Measurements from ENCODE around the gene FHOD3.

Gene FHOD3

DNA sequence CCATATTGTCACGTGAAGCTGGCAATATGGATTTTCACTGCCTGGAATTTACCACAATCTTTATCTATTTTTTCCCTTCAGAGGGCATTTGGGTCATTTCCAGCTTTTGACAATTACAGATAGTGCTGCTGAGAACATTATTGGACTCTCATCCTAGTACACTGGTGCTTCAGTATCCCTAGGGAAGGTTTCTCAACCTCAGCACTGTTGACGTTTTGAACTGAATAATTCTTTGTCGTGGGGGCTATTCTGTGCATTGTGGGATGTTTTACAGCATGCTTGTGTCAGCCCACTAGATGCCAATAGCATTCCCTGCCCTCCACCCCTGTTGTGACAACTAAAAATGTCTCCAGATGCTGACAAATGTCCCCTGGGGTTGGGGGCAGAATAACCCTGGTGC is 345.5 kb downstream of the FHOD3 start:
- in situ Hi-C loops (cut with HindIII; ENCODE audit: low sequenced_read_pairs), result no loop called here

DNA sequence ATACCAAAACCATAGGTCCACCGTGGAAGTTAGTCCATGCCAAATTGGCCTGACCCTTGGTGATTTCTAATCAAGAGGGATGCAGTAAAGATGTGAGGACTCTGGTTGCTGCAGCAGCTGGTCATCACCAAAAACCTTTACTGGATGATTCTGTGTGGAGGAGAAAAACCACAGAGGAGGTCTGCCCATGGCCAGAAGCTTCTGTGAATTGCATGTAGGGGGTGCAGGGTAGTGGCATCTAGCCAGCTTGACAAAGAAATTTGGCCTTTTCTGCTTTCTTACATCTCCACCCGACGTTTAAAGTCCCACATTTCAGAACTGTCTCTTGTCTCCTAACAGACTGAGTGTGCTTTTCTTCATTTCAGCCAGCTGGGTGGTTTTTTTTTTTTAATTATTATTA is 351.3 kb downstream of the FHOD3 start:
- in situ Hi-C loops (cut with HindIII; ENCODE audit: low sequenced_read_pairs), result no loop called here

DNA sequence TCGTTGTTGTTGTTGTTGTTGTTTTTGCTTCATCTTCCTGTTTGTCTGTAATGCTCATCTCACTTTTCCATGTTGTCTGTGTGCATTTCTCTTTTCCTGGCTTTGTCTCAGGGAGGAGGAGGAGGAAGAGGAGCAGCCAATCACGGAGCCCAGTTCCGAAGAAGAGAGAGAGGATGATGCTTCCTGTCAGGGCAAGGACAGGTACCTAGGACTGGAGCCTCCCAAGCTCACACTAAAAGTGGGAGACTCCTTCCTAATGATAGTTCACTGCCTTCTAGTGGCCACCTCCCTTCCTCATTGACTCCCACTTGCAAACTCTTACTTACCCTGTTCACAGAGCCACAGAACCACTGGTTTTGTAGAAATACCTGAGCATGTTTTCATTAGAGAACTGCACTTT is 351.7 kb downstream of the FHOD3 start:
- in situ Hi-C loops (cut with HindIII; ENCODE audit: low sequenced_read_pairs), result no loop called here

DNA sequence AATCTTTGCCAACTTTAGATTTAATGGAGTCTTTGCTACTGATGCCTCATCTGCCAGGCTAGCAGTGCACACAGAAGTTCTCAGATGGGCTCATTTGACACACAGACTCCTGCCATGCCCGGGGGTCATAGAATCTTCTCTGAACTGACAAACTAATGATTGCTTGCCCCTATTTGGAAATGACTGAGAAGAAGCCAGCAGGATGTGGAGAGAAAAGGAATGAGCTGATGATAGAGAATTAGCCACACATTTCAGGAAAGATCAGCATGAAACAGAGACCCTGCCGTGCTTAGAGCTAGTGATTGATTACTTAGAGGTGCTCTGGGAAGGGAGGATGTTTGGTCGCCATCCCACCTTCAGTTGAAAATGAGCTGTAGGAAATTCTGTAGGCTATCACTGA is 352.8 kb downstream of the FHOD3 start:
- in situ Hi-C loops (cut with HindIII; ENCODE audit: low sequenced_read_pairs), result no loop called here

DNA sequence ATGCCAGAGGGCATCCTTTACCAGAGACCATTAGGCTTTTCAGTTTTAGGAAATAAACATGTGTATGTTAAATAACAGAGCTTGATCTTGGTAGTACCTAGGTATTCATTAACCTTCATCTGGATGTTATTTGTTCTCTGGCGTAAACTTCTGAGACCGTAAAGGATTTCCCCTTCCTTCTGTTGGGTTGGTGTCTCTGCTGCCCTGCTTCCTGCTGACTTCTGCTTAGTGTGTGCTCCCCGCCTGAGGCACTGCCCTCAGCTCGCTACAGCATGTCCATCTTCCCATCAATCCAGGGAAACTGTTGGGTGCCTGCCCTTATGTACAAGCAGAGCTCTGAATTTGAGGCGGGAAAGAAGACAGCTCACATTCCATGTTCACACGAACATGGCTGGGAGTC is 353.4 kb downstream of the FHOD3 start:
- in situ Hi-C loops (cut with HindIII; ENCODE audit: low sequenced_read_pairs), result no loop called here

DNA sequence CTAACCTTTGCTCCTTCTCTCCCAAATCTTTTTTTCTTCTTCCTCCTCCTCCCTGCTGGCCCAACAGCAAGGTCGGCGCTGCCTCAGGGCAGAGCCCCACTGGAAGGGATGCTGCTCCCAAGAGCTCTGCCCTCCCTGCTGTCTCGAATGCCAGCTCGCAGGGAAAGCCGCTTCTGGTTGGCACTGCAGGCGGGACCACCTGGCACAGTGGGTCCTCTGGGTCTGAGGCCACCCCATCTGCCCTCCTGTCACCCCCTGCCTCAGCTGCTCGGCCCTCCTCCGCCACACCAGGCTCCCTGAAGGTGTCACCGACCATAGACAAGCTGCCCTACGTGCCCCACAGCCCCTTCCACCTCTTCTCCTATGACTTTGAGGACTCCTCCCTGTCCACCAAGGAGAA is 355.0 kb downstream of the FHOD3 start:
- in situ Hi-C loops (cut with HindIII; ENCODE audit: low sequenced_read_pairs), result no loop called here

DNA sequence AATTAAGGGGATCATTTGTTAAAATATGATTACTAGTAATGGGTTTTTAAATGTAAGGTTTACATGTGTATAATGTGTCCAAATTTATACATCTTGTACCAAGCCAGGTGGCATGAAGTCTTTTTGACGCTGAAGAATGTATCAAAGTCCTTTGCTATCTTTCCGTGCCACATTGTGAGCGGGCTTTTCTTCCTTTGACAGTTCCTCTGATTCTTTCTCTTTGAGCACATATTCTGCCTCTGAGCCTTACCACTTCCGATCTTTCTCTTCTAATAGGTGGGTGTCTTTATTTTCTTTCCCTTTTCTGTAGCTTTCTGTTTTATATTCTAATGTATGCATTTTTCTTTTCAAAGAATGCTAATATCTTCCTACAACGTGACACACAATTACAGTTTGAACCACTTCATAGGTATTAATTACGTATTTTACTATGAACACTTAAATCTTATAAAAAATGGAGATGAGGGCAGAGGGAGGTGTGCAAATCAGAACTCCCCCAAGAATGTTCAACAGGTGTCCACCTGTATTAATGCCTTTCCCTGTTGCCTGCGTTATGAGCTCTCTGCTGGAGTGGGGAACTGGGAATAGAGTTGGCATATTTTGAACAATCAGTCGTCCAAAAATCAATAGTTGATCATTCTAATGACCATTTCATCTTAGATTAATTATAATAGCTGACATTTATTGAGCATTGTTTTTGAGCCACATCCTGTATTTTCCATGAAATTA is 355.8 kb downstream of the FHOD3 start:
- in situ Hi-C loops (cut with HindIII; ENCODE audit: low sequenced_read_pairs), result no loop called here

DNA sequence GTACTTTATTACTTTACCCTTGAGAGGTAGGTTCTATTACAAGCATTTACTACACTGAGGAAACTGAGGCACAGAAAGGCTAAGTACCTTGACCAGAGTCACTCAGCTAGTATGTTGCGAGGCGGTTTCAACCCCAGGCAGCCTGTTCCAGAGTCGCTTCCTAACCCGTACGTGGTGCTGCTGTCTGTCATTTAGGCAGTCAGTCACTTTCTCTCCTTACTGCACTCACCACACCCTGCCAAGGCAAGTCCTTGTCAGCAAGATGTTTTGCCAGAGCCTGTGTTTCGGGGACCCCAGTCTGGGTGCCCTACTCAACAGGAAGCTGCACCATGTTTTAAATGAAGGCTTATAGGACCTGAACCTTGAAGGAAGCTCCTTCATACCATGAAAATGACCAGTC is 356.4 kb downstream of the FHOD3 start:
- in situ Hi-C loops (cut with HindIII; ENCODE audit: low sequenced_read_pairs), result no loop called here

DNA sequence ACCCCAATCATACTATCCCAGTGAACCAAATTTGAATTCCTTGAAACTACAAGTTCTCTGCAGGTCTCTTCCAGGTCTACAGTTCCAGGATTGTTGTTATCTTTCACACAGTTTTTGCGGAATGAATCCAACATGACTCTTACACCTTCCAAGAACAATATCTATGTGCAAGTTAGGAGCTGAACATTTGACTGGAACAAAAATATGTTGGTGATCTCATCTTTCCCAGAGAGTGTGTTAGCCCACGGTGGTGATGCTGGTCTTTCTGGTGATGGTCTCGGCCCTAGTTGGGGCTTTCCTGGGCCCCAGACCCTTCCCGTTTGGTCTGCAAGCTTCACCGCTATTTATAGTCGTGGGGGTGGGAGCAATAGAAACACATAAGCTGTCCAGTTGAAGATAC is 357.6 kb downstream of the FHOD3 start:
- in situ Hi-C loops (cut with HindIII; ENCODE audit: low sequenced_read_pairs), result no loop called here

DNA sequence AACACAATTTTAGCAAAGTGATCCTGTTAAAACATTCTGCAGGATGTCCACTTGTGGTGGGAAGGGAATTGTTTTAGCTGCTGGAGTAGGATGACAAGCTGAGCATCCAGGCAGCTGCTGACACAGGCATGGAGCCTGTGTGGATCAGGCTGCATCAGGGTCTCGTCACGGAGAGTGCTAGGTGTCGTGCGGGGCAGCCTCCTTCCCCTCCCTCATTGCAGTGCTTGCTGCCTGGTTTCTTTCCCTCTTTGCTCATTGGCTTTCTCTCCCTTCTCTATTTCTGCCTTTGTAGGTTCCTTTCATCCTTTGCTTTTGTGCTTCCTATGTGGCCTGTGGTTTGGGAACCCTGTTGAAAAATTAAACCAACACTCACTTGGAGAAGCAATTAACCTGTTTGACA is 358.4 kb downstream of the FHOD3 start:
- in situ Hi-C loops (cut with HindIII; ENCODE audit: low sequenced_read_pairs), result no loop called here

DNA sequence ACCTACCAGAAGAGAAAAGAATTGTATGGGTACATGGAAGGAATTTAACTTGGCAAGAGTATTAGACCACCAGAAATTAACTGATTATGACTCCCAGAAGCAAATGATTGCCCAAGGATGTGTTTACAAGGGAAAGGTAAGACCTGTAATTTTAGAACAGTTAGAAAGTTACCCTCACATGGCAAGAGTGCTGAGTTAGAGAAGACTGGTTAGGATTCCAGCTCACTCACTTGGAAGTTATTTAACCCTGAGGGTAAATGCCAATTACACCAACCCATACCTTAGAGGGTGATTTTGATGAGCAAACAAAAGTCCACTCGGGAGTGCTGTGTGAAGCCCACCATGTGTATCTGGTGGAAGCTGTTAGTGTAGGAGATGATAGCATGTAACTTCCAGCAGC is 361.1 kb downstream of the FHOD3 start:
- in situ Hi-C loops (cut with HindIII; ENCODE audit: low sequenced_read_pairs), result no loop called here

DNA sequence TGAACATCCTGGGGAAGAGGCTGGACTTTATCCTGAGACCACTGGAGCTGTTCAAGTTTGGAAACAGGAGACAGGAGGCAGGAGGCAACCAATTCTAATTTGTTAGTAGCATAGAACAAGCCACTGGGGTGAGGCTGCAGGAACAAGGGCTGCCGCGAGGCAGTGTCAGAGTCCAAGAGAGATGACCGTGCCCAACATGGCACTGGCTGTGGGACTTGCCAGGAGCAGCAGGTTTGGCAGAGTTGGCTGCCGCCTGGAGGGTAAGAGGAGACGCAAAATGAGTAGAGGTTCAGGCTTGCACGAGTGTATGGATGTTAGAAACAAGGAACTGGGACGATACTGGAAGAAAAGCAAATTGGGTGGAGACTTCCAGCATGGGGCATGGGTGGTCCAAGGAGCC is 362.8 kb downstream of the FHOD3 start:
- in situ Hi-C loops (cut with HindIII; ENCODE audit: low sequenced_read_pairs), result no loop called here

DNA sequence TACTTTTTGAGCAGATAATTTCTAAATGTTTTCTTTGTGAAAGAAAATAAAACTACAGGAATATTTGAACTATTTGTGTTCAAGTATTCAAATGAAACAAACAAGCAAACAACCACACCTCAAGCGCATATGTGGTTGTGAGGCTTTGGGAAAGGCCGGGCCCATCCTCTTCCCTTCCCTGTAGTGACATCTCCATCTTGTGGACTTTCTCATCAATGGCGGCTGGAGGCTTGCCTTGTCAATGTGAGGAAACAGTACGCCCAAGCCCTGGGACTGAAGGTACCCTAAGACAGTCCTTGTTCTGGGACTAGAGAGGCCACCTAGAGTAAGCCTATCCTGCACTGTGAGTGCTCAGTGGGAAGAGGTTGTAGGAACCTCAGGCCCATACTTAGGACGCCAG is 364.5 kb downstream of the FHOD3 start:
- in situ Hi-C loops (cut with HindIII; ENCODE audit: low sequenced_read_pairs), result no loop called here

DNA sequence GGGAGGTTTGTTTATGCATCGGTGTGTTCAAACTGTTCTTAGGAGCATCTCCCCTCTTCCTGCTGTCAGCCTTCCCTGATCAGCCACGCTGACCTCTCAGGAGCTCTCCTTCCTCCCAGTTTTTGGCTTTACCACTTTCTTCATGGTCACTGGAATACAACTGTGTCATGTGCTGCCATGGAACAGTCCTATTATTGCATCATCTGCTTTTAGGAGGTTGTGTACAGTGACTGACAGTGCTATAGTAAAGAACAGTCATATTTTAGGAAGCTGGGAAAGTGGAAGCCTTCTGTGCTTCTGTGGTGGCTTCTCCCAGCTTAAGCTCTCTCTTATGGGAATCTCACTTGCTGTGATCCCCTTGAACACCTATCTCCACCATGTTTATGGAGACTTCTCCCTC is 365.8 kb downstream of the FHOD3 start:
- in situ Hi-C loops (cut with HindIII; ENCODE audit: low sequenced_read_pairs), result no loop called here

DNA sequence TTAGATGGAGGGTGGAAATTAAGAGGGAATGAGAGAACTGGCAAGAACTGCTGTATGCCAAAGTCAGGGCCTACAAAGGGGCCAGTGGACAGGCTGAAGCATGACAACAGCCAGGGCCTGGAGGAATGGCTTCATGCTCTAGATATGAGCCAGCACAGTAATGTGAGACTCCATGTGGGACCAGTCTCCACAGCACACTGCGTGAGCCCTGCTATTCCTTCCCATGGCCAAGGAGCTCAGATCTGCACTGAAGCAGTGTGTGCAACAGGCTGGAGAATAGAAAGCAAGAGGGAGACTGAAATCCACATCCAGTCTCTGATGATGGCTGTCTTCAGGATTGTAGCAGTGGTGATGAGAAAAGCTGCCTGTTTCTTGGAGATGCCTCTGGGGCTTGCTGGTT is 368.4 kb downstream of the FHOD3 start:
- in situ Hi-C loops (cut with HindIII; ENCODE audit: low sequenced_read_pairs), result no loop called here

DNA sequence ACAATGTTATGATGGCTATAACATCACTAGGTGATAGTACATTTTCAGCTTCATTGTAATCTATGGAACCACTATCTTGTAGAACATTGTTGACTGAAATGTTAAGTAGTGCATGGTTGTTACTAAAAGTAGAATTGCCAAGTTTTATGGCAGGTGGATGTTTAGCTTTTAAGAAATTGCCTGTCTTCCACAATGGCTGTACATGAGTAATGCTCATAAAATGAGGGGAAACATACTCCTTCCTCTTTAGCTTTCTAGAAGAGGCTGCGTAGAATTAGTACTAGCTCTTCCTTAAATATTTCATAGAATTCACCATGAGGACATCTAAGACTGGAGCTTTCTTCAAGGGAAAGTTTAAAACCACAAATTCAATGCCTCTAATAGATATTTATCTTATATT is 370.3 kb downstream of the FHOD3 start:
- in situ Hi-C loops (cut with HindIII; ENCODE audit: low sequenced_read_pairs), result no loop called here

DNA sequence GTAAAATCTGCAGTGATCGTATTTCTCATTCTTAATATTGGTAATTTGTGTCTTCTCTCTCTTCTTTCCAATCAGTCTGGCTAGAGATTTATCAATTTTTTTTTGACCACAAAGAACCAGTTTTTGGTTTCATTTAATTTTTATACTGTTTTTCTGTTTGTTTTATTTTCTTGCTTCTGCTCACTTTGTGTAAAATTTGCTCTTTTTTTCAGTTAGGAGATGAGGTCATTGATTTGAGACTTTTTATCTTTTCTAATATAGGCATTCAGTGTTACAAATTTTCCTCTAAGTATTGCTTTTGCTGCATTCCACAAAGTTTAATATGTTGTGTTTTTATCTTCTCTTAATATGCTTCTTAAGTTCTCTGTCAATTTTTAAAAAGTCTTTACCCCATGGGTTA is 370.8 kb downstream of the FHOD3 start:
- in situ Hi-C loops (cut with HindIII; ENCODE audit: low sequenced_read_pairs), result no loop called here

DNA sequence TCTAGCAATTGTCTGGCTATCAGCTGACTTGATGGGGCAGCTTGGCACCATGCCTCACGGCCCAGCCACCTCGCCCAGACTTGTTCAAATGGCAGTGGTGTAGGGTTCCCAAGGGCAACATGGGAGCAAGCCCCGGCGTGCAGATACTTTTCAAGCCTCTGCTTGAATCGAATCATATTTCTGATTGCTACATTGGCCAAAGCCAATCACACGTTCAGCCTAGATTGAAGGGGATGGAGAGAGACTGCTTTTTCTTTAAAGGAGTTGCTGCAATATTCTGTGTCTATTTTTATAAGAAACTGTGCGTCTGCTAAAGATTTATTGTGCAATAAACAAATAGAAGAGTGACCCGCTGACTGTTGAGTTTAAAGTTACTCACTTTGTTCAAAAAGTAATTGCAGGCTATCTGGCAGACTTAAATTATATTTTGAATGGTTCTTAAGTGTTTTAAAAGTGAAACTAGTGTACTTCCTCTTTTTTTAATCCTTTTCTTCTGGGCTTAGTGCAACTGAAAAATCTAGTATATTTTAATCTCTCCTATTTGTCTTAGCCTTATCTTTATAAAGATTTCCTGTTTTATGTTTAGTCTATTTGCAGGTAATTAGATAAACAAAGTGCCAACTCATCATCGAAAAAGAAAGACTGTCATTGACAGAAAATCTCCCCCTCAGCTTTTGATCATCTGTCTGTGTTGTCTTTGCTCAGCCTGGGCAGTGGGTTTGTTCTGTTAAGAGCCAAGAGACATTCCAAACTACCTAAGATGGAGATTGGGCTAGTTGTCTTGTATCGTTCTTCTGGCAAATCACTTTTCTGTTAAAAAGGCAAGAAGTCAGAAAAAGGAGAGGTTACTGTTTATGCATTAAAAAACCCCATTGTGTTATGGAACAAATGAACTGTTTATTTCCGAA is 375.2 kb downstream of the FHOD3 start:
- in situ Hi-C loops (cut with HindIII; ENCODE audit: low sequenced_read_pairs), result no loop called here

DNA sequence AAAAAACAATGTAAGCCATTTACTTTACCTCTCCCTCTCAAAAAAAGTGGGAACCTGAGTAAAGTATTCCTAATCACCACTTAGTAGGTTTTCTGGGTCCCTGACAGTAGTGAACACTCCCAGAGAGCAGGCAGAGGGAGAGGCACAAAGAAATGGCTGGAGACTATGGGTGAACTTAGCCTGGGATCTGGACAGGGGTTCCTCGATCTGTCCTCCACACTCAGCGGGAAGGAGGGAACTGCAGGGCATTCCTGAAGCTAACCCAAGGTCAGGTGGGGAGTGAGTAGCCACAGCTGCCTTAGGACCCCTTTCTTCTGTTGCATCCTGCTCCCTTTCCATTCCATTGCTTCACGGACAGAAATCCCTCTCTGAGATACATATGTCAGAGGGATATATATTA is 375.9 kb downstream of the FHOD3 start:
- in situ Hi-C loops (cut with HindIII; ENCODE audit: low sequenced_read_pairs), result no loop called here

DNA sequence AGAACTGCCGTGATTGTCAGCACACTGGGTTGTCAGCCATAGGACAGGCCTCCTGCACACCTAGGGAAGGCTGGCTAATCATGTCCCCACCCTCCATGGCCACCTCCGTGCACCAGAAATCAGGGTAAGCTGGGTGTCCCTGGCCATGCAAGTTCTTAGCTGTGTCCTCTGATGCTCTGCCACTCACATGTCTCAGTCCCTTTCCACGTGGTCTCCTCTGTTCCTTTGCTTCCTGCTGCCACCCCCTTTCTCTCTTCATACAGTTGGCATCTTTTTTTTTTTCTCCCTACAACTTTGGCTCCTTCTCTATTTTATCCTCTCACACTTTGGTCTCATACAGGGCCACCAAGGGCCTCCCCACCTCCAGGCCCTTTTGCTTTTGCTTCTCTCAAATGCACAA is 377.6 kb downstream of the FHOD3 start:
- in situ Hi-C loops (cut with HindIII; ENCODE audit: low sequenced_read_pairs), result no loop called here

DNA sequence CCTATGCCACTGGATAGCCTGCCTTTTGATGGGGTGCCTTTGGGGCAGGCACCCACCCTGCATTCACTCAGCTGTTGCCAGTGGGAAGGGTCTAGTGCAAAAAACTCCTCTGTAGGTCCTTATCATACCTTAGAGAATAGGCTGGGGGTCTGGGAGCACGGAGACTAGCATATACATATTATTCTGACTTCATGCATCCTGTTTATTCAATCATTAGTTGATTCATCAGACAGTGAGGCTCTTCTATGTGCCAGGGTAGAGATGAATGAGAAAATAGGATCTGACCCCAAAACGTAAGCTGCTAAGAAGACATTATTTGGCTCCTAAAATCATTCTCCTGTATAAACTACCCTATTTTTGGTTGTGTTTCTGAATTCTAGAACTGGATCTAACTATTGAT is 378.0 kb downstream of the FHOD3 start:
- in situ Hi-C loops (cut with HindIII; ENCODE audit: low sequenced_read_pairs), result no loop called here

DNA sequence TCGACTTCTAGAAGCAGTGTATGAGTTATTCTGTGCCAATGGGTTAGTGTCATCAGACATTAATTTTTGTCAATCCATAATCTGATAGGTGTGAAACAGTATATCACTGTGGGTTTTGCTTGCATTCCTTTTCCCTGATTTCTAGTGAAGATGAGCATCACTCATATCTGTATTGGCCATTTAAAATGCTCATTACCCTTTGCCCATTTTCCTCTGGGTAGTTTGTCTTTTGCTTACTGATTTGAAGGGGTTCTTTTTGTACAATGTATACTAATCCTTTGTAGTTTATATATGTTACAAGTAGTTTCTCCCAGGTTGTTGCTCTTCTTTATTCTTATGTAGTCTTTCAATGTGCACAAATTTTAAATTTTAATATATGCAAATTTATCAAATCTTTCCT is 379.1 kb downstream of the FHOD3 start:
- in situ Hi-C loops (cut with HindIII; ENCODE audit: low sequenced_read_pairs), result no loop called here

All from DLD1 (cell line).